CD4-positive, alpha-beta T cell (primary cell): ENCODE measurements around the gene INPP5A. TPM values are rescaled to one million over a fixed set of nuclear protein-coding genes. Genes with fewer than 3 reads are reported as not detected.
"Not testable (repeated sequence)": the region's sequence is repeated elsewhere in the genome, so short reads cannot be mapped to it uniquely, and the experiment has no call there.

ENCODE experiments used
- ATAC-seq: fragments of 200-7000 bp; cut with Tn5 transposase; one replicate; pipeline ENCODE4 v1.10.0; 2022; ENCODE audit warnings: mild to moderate bottlenecking; ENCODE audit not compliant: poor library complexity
- CTCF ChIA-PET: fragments of 350-600 bp; sonication (Branson Sonifier 250); formaldehyde crosslinking; loops from one replicate; lab custom pipeline; 2021; ENCODE audit warnings: antibody characterized with exemption, inconsistent platforms; lab: Charles Lee
- POLR2A ChIA-PET: fragments of 350-600 bp; sonication (Branson Sonifier 250); formaldehyde crosslinking; loops from one replicate; lab custom pipeline; 2021; ENCODE audit warnings: antibody characterized with exemption, inconsistent platforms; lab: Charles Lee
- DNase-seq, 14 experiments: peaks; one replicate each; pipeline ENCODE4 v3.0.0-alpha.2; 2013 to 2020; ENCODE audit warnings: mixed read lengths in 2 of 14
- H3K27ac ChIP-seq, 2 donors: one replicate each; pipeline versions ENCODE4 v1.5.1 to v1.7.0; 2013; ENCODE audit warnings: low read length in 2 of 2, low read depth in 1 of 2, mild to moderate bottlenecking in 1 of 2
- H3K27me3 ChIP-seq, 2 experiments: 1 replicate in 1 of 2; 2 replicates in 1 of 2; pipeline versions ENCODE4 v1.6.1 to v1.7.0; 2013; ENCODE audit warnings: low read length in 2 of 2, control low read depth in 1 of 2, mild to moderate bottlenecking in 1 of 2, moderate library complexity in 1 of 2; ENCODE audit not compliant: insufficient read depth in 2 of 2, control insufficient read depth in 1 of 2
- H3K36me3 ChIP-seq: one replicate; pipeline ENCODE4 v1.6.1; 2013; ENCODE audit warnings: low read length, control low read depth; ENCODE audit not compliant: insufficient read depth
- H3K4me1 ChIP-seq: one replicate; pipeline ENCODE4 v1.6.1; 2013; ENCODE audit warnings: low read length, control low read depth; ENCODE audit not compliant: insufficient read depth
- H3K4me3 ChIP-seq: one replicate; pipeline ENCODE4 v1.5.1; 2013; ENCODE audit warnings: mild to moderate bottlenecking, low read length, moderate library complexity
- H3K9me3 ChIP-seq, 2 experiments: 1 replicate in 1 of 2; 2 replicates in 1 of 2; pipeline versions ENCODE4 v1.6.1 to v1.7.0; 2013; ENCODE audit warnings: low read length in 2 of 2, mild to moderate bottlenecking in 2 of 2, control low read depth in 1 of 2, moderate library complexity in 1 of 2; ENCODE audit not compliant: control insufficient read depth in 1 of 2, insufficient read depth in 1 of 2
- H3K27ac Mint-ChIP-seq: one replicate; pipeline ENCODE4 v1.8.0; 2020; ENCODE audit warnings: mixed read lengths
- H3K27me3 Mint-ChIP-seq: one replicate; pipeline ENCODE4 v1.8.0; 2021; ENCODE audit warnings: mixed read lengths
- H3K36me3 Mint-ChIP-seq: one replicate; pipeline ENCODE4 v1.8.0; 2021; ENCODE audit warnings: low read depth, mixed read lengths
- H3K4me1 Mint-ChIP-seq: one replicate; pipeline ENCODE4 v1.8.0; 2021; ENCODE audit warnings: low read depth, mixed read lengths
- H3K4me3 Mint-ChIP-seq: one replicate; pipeline ENCODE4 v1.8.0; 2020; ENCODE audit warnings: mild to moderate bottlenecking, mixed read lengths
- H3K9me3 Mint-ChIP-seq: one replicate; pipeline ENCODE4 v1.8.0; 2020; ENCODE audit warnings: mixed read lengths
- CTCF ChIP-seq: fragments of 200-600 bp; IDR thresholded peaks from one replicate; pipeline ENCODE4 v1.8.0; 2022; ENCODE audit warnings: antibody characterized with exemption, mild to moderate bottlenecking
- intact Hi-C, 2 experiments: fragments of 100-400 bp; cut with DNase I in 1 of 2; cut with micrococcal nuclease in 1 of 2; formaldehyde crosslinking; loops; one replicate each; pipeline versions ENCODE4 v1.15.1 to v1.9.0; 2023 to 2025; cut with DNase I, micrococcal nuclease
- total RNA-seq, 174 experiments: library from RNA in 2 of 174; stranded (reverse) in 2 of 174; gene quantifications; one replicate each; pipeline ENCODE4 v1.2.3 and lab custom pipeline; 2021 to 2026

The INPP5A gene
- total RNA-seq, 2 experiments from 2014 or later = 22.0 to 24.8 TPM

- no peak for ATAC-seq
These were observed 34.9 kb upstream of the INPP5A start for GRCh38 chr10:132502544-132503300.

GRCh38 chr10:132503581-132504421 lies 33.8 kb upstream of the INPP5A start:
- Histone ChIP-seq H3K36me3 (no peaks in the 10 kb centered on the region), H3K4me3 (no peak overlapping the region), H3K4me1 (no peaks in the 10 kb centered on the region), H3K9me3 (no peaks in the 10 kb centered on the region), H3K27me3 (no peaks in the 10 kb centered on the region), H3K27ac (no peak overlapping the region)
- Mint-ChIP-seq H3K4me1 (no peaks in the 10 kb centered on the region), H3K36me3 (no peaks in the 10 kb centered on the region), H3K27ac (no peak overlapping the region), H3K27me3 (no peaks in the 10 kb centered on the region), H3K9me3 (no peaks in the 10 kb centered on the region), H3K4me3 (no peak overlapping the region)
- CTCF ChIA-PET = no interaction called here
- no peak for ATAC-seq
- intact Hi-C loops = no loop called here
- POLR2A ChIA-PET = no interaction called here
- no peak for TF ChIP-seq CTCF
- no peak for DNase-seq

More at GRCh38 chr10:132502544-132503300, 34.9 kb upstream of the INPP5A start:
- Mint-ChIP-seq H3K9me3 (no peaks in the 10 kb centered on the region), H3K27ac (no peak overlapping the region), H3K4me3 (no peak overlapping the region), H3K4me1 (no peaks in the 10 kb centered on the region), H3K36me3 (no peaks in the 10 kb centered on the region), H3K27me3 (no peaks in the 10 kb centered on the region)
- Histone ChIP-seq H3K4me3 (no peak overlapping the region), H3K9me3 (no peaks in the 10 kb centered on the region), H3K4me1 (no peaks in the 10 kb centered on the region), H3K36me3 (no peaks in the 10 kb centered on the region), H3K27ac (no peak overlapping the region), H3K27me3 (peaks cover 0 to 3% of the 10 kb centered on the region in 2 experiments)
- intact Hi-C loops = no loop called here
- TF ChIP-seq CTCF = no peak
- CTCF ChIA-PET = no interaction called here
- DNase-seq = no peak
- POLR2A ChIA-PET = no interaction called here

GRCh38 chr10:132504501-132505272 lies 32.9 kb upstream of the INPP5A start:
- no peak for DNase-seq
- no peaks in the 10 kb centered on the region for H3K9me3 ChIP-seq
- no peak for ATAC-seq
- POLR2A ChIA-PET = no interaction called here
- CTCF ChIA-PET = no interaction called here
- no peaks in the 10 kb centered on the region for H3K4me1 ChIP-seq
- Mint-ChIP-seq H3K27ac (no peak overlapping the region), H3K4me1 (no peaks in the 10 kb centered on the region), H3K9me3 (no peaks in the 10 kb centered on the region), H3K36me3 (no peaks in the 10 kb centered on the region), H3K27me3 (no peaks in the 10 kb centered on the region), H3K4me3 (no peak overlapping the region)
- intact Hi-C loops = no loop called here
- no peaks in the 10 kb centered on the region for H3K27me3 ChIP-seq
- no peak overlapping the region for H3K27ac ChIP-seq
- H3K36me3 ChIP-seq = no peaks in the 10 kb centered on the region
- no peak overlapping the region for H3K4me3 ChIP-seq
- TF ChIP-seq CTCF = no peak

GRCh38 chr10:132505546-132505945 lies 32.0 kb upstream of the INPP5A start:
- H3K4me1 ChIP-seq, POLR2A ChIA-PET, H3K4me3 Mint-ChIP-seq, H3K36me3 Mint-ChIP-seq, H3K27me3 Mint-ChIP-seq, H3K4me3 ChIP-seq, CTCF ChIA-PET, ATAC-seq, H3K27me3 ChIP-seq, H3K4me1 Mint-ChIP-seq, H3K9me3 ChIP-seq, intact Hi-C loops, H3K27ac Mint-ChIP-seq, H3K9me3 Mint-ChIP-seq, DNase-seq, H3K36me3 ChIP-seq, H3K27ac ChIP-seq: not testable (repeated sequence)
